Activated T-cell treated with anti-CD3 and anti-CD28 coated beads for 4 hours (primary cell): ENCODE results near the gene PHKG2.

Source experiments
- DNase-seq: peaks from one replicate; pipeline ENCODE4 v3.0.0-alpha.2; 2020

The PHKG2 gene

GRCh38 chr16:30777591-30778297 is 29.5 kb downstream of the PHKG2 start:
- no peak for DNase-seq

- DNase-seq, result no peak
These were observed 30.5 kb downstream of the PHKG2 start for GRCh38 chr16:30778549-30779244.

- DNase-seq, result no peak
These were observed 31.4 kb downstream of the PHKG2 start for GRCh38 chr16:30779596-30779995.

- DNase-seq, result no peak
These were observed 31.8 kb downstream of the PHKG2 start for GRCh38 chr16:30780021-30780420.

GRCh38 chr16:30780549-30780948 is 32.3 kb downstream of the PHKG2 start:
- no peak for DNase-seq

GRCh38 chr16:30782486-30783279 is 34.5 kb downstream of the PHKG2 start:
- no peak for DNase-seq

GRCh38 chr16:30783280-30784109 is 35.3 kb downstream of the PHKG2 start:
- DNase-seq, result no peak

GRCh38 chr16:30784215-30784614 is 36.0 kb downstream of the PHKG2 start:
- DNase-seq, result no peak

- DNase-seq, result no peak
These were observed 37.2 kb downstream of the PHKG2 start for GRCh38 chr16:30785126-30786106.

GRCh38 chr16:30786115-30786935 is 38.1 kb downstream of the PHKG2 start:
- no peak for DNase-seq

- no peak for DNase-seq
These were observed 38.8 kb downstream of the PHKG2 start, which contains the start of gene ZNF629 for GRCh38 chr16:30786936-30787612. TSS of gene ZNF629 (minus strand) at chr16:30787205. CDS start at chr16:30784482, 2,723 bp downstream.

- DNase-seq, result no peak
These were observed 39.6 kb downstream of the PHKG2 start for GRCh38 chr16:30787613-30788378.

- DNase-seq, result no peak
These were observed 45.4 kb downstream of the PHKG2 start for GRCh38 chr16:30793508-30794069.

GRCh38 chr16:30794634-30795033 is 46.4 kb downstream of the PHKG2 start:
- no peak for DNase-seq

- DNase-seq, result no peak
These were observed 49.6 kb downstream of the PHKG2 start for GRCh38 chr16:30797670-30798309.
